GM18511 (cell line): Measurements from ENCODE around the gene GEMIN7.
A peak's percentile ranks its signal among the peaks of the same experiment; 100 is the strongest.

Source experiments
- ATAC-seq: cut with Tn5 transposase; IDR thresholded peaks from one replicate; pipeline ENCODE4 v1.9.1; 2021; ENCODE audit warnings: mild to moderate bottlenecking, moderate library complexity; ENCODE audit not compliant: unreplicated experiment

The GEMIN7 gene

GRCh38 chr19:45082170-45082569 lies 3.1 kb downstream of the GEMIN7 start:
- ATAC-seq: no peak

DNA sequence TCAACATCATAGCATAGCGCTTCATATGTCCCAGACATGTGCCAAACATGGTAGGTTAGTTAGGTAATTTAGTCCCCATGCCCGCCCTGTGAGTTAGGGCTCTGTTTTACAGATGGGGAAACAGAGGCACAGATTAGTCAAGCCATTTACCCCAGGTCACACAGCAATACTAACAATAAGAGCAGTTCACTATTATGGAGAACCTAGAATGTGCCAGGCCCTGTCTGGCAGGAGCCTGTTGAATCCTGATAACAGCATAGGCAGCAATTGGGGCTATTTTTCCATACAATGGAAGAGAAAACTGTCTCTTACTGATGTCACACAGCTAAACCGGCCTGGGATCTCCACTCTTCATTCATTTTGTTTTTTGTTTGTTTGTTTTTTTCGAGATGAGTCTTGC lies 7.4 kb downstream of the GEMIN7 start:
- no peak for ATAC-seq

DNA sequence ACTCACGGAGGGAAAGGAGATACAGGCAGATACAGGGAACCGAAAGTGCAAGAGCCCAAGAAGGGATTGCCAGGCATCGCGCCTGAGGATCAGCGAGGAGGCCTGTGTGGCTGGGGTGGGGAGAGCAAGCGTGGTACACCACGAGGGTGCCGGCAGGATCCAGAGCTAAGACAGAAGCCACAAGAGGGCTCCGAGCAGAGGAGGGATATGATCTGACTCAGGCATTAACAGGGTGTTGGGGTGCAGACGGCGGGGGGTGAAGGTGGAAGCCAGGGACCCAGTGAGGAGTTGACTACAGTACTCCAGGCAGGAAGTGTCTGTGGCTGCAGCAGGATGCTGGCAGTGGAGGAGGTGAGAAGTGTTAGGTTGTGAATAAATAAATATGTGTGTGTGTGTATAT lies 8.5 kb downstream of the GEMIN7 start:
- ATAC-seq: no peak

GRCh38 chr19:45090034-45090433 lies 11.0 kb downstream of the GEMIN7 start:
- ATAC-seq: no peak

DNA sequence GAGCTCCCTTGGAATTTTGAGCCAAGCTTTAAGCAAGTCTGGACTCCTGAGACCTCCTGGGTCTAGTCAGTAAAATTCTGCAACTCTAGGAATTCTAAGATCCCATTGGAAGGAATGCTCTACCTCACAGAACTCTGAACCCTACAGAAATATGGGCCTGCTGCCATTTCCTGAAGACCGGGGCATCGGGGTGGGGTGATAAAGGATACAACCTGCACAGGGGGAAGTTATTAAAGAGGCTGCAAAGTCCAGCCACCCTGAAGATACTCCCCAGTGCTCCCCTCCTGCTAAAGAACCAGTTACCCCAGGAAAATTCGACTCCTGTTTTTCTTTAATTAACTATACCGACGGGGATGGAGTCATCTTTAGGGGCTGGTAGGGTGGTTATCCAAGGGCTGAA lies 11.5 kb downstream of the GEMIN7 start:
- no peak for ATAC-seq

DNA sequence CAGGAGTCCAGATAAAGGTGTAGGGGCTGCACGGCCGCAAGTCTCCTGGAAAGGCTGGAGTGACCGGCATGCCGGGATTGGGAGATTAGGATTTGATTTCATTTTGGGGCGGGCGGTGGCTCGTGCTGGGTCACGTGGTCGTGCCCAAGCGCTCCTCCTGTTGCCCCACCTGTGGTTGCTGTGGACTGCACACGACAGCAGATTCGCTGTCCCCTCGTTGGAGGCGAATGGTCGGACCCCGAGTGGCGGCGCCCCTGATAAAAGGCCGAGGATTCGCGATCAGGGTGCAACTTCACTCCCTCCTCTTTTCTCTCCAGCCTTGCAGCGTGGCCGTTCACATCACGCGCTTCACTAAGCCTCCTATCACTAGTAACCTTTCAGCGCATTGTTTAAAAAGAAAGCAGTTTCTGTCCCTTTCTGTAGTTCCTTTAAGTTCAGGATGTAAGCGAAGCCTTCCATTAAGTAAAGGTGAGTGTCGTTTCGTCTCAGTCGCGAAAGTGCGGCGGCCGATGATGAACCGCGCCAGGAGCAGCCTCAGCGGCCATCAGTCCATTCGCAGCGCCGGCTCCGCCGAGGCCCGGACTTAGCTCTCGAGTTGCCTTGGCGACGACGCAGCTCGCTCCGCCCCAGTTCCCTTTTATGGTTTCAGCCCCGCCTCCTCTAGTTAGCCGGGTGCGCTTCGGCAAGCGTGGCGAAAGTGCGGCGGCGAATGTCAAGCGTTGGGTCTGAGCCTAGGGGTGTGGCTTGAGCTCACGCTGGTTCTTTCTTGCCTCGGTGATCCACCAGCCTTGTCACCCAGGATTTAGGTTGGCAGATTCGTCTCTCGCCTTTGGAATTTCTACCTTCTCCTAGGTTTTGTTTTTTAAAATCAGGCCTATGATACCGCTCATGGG lies 12.2 kb downstream of the GEMIN7 start:
- ATAC-seq: peak; percentile 69

- ATAC-seq: peak; percentile 65
Observed at GRCh38 chr19:45092747-45093678, 14.0 kb downstream of the GEMIN7 start, which contains the start of gene PPP1R37. TSS of gene PPP1R37 (plus strand) at chr19:45093179. CDS start at chr19:45093326, 147 bp downstream.

DNA sequence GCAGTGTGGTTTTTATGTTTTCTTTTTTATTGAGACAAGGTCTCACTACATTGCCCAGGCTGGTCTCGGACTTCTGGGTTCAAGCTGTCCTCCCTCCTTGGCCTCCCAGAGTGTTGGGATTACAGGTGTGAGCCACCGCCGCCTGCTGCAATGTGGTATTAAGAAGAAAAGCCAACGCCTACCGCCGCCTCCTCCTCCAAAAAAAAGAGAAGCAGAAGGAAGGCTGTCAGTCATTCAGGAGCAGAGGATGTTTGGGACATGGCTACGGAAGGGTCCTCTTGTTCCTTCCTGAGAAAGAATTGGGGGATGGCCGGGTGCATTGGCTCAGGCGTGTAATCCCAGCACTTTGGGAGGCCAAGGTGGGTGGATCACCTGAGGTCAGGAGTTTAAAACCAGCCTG lies 15.1 kb downstream of the GEMIN7 start:
- no peak for ATAC-seq

DNA sequence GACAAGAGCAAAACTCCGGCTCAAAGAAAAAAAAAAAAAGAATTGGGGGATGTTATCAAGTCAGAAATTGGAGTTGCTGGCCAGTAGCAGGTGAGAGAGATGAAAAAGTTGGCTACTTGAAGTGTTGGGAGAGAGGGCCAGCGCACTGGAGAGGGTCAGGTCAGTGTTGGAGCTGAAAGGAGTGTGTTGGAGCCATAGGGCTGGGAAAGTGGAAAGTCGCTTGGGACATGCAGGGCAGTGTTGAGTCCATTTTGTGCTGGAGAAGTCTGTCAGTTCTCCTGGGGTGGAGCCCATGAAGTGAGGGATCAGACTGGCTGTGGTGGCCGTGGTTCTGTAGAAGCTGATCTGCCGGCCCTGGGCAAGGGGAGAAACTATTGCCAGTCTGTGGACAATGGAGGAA lies 15.6 kb downstream of the GEMIN7 start:
- no peak for ATAC-seq

GRCh38 chr19:45095496-45096413 lies 16.7 kb downstream of the GEMIN7 start:
- no peak for ATAC-seq

GRCh38 chr19:45096700-45097099 lies 17.6 kb downstream of the GEMIN7 start:
- no peak for ATAC-seq

DNA sequence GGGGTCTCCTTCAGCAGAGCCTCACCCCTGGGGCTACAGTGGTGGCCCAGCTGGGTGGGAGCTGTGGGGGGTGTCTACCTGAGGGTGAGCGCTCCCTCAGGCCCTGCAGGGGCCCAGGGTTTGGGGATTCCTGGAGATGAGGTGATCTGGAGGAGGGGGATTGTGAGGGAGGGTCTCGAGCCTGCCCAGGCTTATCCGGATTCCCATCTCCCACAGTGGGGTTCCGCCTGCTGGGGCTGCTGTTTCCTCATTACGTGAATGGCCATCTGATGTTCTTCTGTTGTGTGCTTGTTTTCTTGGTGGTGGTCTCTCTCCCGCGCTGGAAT lies 18.4 kb downstream of the GEMIN7 start:
- ATAC-seq: no peak

- no peak for ATAC-seq
Observed at GRCh38 chr19:45097776-45098520, 18.9 kb downstream of the GEMIN7 start.

DNA sequence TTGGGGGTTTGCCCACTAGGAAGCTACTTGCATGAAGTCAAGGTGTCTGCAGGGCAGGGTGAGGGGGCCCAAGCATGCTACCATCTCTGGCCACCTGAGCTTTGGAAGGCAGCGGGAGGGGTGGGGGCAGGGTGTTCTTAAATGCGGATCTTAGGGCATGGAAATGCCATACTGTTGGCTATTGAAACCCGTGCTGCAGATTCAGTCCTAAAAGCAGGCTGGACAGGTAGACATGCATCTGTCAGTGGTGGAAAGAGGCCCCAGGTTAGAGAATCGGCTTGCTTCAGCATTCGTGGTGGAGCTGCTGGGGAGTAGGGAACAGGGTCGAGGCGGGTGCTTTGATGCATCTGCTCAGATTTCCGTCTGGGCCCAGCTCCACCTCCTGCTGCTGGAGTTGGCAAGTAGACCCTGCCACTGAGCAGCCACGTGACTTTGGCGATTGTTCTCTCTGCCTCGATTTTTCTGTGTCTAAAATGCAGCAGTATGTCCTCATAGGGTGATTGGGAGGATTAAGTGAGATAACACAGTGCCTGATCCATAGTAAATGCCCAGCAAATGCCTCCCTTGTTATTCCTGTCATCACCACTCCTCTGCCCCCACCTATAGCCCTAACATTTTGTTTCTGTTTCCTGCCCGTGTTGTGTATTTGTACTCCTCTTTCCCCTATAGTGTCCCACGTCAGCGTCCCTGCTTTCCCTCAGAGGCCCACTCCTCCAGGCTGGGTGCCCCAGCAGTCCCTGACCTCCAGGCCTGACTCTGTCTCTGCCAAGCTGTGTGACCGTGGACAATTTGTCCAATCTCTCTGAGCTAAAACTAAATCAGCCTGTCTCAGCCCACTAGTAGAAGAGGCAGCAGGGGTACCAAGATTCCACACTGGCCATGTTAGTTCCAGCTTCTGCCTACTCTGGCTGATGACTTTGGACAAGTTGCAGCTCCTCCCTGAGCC lies 19.7 kb downstream of the GEMIN7 start:
- ATAC-seq: no peak

DNA sequence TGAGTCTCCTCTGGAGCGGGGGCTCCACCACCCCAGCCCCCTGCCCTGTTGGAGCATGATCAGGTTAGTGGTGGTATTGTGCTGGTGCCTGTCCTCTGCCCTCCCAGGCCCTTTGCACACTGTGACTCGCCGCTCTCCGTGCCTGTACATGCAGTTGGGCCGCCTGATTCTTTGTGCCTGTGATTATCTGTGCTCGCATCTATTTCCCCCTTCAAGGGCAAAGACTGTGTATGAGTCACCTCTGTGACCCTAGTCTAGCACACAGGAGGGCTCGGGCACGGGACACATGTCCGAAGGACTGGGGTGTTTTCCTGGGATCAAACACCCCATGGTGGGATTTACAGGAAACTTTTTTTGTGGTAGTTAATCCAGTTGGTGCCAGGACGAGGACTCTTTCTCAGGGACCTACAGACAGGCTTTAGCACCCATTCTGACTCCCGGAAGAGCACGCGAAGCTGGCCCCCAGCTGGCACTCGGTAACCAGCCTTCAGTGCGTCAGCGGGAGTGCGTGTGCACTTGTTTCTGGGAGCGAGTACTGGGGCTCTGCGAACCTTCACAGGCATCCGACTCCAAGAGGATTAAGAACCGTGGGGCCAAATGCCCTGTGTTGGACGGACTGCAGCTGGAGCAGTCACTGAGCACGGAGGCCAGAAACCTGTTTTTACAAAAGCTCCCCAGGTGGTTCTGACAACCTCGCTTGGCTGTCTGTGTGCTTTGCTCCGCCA lies 20.6 kb downstream of the GEMIN7 start:
- no peak for ATAC-seq

DNA sequence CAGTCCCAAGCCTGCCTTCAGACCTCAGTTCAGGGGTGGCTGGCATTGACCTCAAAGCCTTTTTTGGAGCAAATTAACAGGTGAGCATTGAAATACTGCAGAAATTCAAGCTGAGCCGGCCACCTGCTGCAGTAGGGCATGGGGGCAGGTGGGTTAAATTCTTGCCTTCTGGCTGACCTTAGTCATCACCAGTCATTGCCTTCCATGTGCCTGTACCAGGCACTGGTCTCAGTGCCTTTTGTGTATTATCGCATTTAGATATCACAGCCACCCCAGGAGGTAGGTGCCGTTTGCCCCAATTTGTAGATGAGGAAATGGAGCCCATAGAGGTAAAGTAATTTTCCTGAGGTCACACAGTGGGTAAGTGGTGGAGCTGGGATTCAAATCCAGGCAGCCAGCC lies 21.1 kb downstream of the GEMIN7 start:
- no peak for ATAC-seq

DNA sequence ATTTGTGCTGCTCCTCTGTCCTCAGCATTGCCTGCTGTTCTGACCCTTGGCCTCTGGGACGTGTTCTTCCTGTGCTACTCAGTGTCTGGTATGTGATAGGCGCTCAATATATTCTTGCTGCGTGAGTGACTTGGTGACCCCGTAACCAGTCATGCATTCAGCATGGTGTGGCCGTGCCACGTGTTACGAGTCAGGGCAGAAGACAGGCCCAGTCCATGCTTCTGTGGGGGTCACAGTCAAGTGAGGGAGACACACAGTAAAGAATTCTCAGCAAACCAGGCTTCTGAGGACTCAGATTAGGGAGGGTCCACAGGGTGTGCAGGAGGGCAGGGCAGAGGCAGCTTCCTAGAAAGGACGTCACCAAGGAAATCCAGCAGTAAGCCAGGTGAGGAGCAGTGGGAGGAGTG lies 21.8 kb downstream of the GEMIN7 start:
- no peak for ATAC-seq

DNA sequence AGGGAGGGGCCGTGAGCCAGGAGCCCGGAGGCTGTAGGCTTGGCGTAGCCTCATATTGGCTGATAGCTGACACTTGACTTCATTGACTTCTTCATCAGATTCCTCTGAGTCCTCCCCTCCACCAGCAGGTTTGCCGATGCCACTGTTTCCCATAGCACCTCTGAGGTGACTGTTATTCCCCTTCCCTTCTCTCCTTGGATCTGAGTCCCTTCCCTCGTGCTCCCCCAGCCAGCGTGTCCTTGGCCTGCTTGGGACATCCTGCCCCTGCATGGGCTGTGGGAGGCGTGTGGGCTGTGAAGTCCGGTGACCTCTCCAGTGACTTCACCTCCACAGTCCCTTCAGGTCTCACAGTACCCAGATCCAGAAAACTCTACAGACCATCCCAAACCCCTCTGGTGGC lies 22.7 kb downstream of the GEMIN7 start:
- no peak for ATAC-seq
